Left renal cortex interstitium (tissue), 4 donors: Measurements from ENCODE around the gene BCAT1. TPM values are rescaled to one million over a fixed set of nuclear protein-coding genes. Genes with fewer than 3 reads are reported as not detected.
A peak's percentile ranks its signal among the peaks of the same experiment; 100 is the strongest.

ENCODE experiments used
- DNase-seq, 4 donors: peaks; one replicate each; pipeline ENCODE4 v3.0.0-alpha.2; 2013; ENCODE audit warnings: low read depth in 4 of 4, low spot score in 2 of 4, missing footprints in 1 of 4
- polyA plus RNA-seq, 4 donors: library from polyadenylated mRNA; unstranded; fragments of 120-200 nt; gene quantifications; one replicate each; pipeline ENCODE4 v1.2.1, GENCODE V29; 2013; ENCODE audit not compliant: insufficient read length in 4 of 4

Gene BCAT1
- polyA plus RNA-seq, result 10 to 100 TPM; 45.1 to 47.8 (median 46.8) TPM

- DNase-seq, result peak in 3 of 4 donors; percentile 25 to 59 (median 39)
These were observed at the start of gene BCAT1 for GRCh38 chr12:24948757-24949722. BCAT1 (minus strand) TSS chr12:24949101; CDS start chr12:24948932, 169 bp downstream.

DNA sequence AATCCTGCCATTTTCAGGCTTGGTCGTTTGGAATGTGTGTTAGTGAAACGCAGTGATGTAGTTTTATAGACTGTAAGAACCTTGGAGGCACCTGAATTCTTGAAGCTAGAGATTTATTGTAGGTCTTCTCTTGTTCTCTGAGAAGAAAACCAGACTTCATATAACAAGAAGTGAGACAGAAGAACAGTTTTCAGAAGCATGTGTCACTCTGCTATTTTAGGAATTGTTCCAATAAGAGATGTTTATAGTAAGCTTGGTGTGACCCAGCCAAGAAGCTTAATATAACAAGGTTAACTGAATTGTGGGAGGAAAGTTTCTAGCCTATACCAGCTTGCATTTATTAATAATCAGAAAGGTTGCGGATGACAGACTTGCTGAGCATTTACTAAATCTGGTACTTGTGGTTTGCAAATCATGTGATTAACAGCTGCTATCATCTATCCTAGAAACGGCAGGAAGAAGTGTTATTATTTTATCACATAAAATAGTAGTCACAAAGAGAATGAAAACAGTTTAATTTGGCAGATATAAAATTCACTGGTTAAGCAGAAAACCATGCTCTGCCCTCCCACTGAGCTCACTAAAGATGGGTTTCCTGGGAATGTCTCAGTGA, 49.2 kb upstream of the BCAT1 start:
- no peak for DNase-seq

DNA sequence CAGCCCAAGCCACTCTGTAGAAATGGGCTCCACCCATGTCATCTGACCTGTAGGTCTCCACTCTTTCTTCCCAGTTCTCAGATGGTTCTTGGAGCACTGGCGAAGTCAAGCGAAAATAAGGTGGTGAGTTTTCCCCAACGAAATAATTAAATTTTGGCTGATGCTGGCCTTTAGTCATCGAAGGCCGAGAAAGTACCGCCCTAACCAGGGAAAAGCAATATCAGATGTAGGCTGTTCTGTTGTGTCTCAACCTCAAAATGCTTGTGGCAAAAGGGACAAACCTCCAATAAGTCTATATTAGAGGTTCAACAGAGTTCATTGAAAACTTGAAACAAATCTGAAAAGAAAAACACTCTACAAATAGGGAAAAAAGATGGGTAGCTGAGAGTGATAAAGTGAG, 48.6 kb upstream of the BCAT1 start:
- DNase-seq, result no peak

GRCh38 chr12:24996820-24997219, 47.9 kb upstream of the BCAT1 start:
- DNase-seq, result no peak

- DNase-seq, result no peak
These were observed 47.3 kb upstream of the BCAT1 start for GRCh38 chr12:24996102-24996797.

- DNase-seq, result no peak
These were observed 44.9 kb upstream of the BCAT1 start for GRCh38 chr12:24993793-24994192.

GRCh38 chr12:24991209-24992049, 42.5 kb upstream of the BCAT1 start:
- DNase-seq, result no peak

- no peak for DNase-seq
These were observed 40.3 kb upstream of the BCAT1 start for GRCh38 chr12:24989216-24989615.

DNA sequence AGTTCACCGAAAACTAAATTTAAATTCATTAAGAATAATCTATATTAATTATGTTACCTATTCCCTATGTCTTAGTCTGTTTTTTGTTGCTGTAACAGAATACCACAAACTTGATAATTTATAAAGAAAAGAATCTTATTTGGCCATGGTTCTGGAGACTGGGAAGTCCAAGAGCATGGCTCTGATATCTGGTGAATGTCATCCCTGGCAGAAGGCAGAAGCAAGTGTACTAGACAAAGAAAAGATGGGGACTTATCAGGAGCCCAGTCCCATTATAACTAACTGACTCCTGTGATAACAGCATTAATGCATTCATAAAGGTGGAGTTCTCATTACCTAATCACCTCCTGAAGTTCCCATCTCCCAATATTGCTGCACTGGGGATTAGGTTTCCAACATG, 33.3 kb upstream of the BCAT1 start:
- DNase-seq, result no peak

GRCh38 chr12:24979976-24980730, 31.3 kb upstream of the BCAT1 start:
- no peak for DNase-seq

- no peak for DNase-seq
These were observed 30.4 kb upstream of the BCAT1 start for GRCh38 chr12:24979329-24979728.

- no peak for DNase-seq
These were observed 28.8 kb upstream of the BCAT1 start for GRCh38 chr12:24977711-24978110.

- no peak for DNase-seq
These were observed 28.2 kb upstream of the BCAT1 start for GRCh38 chr12:24977060-24977459.

- peak in 1 of 4 donors; percentile 17 for DNase-seq
These were observed 26.5 kb upstream of the BCAT1 start for GRCh38 chr12:24975425-24975824.

GRCh38 chr12:24974216-24974615, 25.3 kb upstream of the BCAT1 start:
- no peak for DNase-seq

DNA sequence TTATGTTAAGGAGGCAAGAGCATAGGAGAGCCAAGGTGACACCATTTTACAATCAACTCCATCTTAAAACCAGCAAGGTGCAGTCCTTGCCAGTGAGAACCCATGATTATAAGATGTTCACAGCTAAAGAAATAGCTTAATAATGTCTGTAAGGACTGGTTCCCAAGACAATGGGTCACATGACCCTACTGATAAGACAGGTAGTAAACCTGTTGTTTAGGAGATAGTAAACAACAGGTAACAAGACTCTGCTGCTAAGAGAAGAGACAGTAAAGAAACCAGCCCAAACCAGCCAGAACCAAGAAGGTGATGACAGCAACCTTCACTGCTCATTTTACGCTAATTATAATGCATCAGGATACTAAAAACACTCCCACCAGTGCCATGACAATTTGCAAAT, 23.2 kb upstream of the BCAT1 start:
- DNase-seq, result no peak

DNA sequence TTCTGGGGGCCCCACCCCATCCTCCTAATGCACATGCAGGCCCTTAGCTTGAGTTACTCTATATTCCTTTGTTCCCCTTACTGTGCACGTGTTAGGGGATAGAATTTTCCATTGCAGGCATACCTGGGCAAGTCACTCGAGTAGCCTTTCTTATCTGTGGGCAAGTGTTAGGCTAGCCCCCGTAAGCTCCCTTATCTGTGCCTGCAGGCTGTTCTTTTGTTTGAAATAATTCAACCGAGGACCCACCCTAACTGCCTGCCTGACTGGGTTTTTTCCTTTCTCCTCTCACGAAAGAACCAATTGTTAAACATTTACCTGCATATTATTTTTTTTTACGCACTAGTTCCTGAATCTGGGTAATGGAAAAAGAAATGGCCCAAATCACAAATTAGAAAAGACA, 21.3 kb upstream of the BCAT1 start:
- DNase-seq, result no peak

- DNase-seq, result no peak
These were observed 18.2 kb upstream of the BCAT1 start for GRCh38 chr12:24966951-24967564.

DNA sequence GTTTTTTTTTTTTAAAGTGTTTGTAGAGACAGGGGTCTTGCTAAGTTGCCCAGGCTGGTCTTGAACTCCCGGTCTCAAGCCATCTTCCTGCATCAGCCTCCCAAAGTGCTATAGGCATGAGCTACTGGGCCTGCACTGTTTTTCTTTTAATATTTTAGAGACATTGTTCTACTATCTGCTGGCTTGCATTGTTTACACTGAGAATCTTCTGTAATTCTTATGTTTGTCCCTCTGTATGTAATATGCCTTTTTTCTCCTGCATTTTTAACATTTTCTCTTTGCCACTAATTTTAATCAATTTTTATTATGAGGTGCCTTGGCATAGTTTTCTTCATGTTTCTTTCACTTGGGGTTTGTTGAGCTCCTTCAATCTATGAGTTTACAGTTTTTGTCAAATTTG, 15.4 kb upstream of the BCAT1 start:
- DNase-seq, result no peak
